GM23248 (cell line): ENCODE results near the gene MTHFD2L. TPM values are rescaled to one million over a fixed set of nuclear protein-coding genes. Genes with fewer than 3 reads are reported as not detected.
A peak's percentile ranks its signal among the peaks of the same experiment; 100 is the strongest.

Experiments
- DNase-seq: peaks from one replicate; pipeline ENCODE4 v3.0.0-alpha.2; 2015
- H2AFZ ChIP-seq: fragments of 200-600 bp; sonication (generic); 2 replicates; pipeline ENCODE4 v1.6.1; 2016; ENCODE audit warnings: antibody characterized with exemption
- H3F3A ChIP-seq: fragments of 200-600 bp; sonication (generic); 2 replicates; pipeline ENCODE4 v1.6.1; 2016; ENCODE audit warnings: mild to moderate bottlenecking, antibody characterized with exemption, mixed run types; ENCODE audit not compliant: insufficient read depth
- H3K27ac ChIP-seq: fragments of 200-600 bp; sonication (generic); 2 replicates; pipeline ENCODE4 v1.5.1; 2016; ENCODE audit warnings: mild to moderate bottlenecking
- H3K27me3 ChIP-seq: fragments of 200-600 bp; sonication (generic); replicated peaks from 2 replicates; pipeline ENCODE4 v1.6.1; 2016; ENCODE audit warnings: mild to moderate bottlenecking; ENCODE audit not compliant: insufficient read depth
- H3K36me3 ChIP-seq: fragments of 200-600 bp; sonication (generic); 2 replicates; pipeline ENCODE4 v1.6.1; 2016; ENCODE audit warnings: low read depth, mild to moderate bottlenecking
- H3K4me1 ChIP-seq: fragments of 200-600 bp; sonication (generic); 2 replicates; pipeline ENCODE4 v1.6.1; 2016; ENCODE audit warnings: mild to moderate bottlenecking; ENCODE audit not compliant: insufficient read depth
- H3K4me2 ChIP-seq: fragments of 200-600 bp; sonication (generic); one replicate; pipeline ENCODE4 v1.6.1; 2016; ENCODE audit warnings: mild to moderate bottlenecking; ENCODE audit not compliant: unreplicated experiment
- H3K4me3 ChIP-seq: fragments of 200-600 bp; sonication (generic); 2 replicates; pipeline ENCODE4 v1.5.1; 2016; ENCODE audit warnings: mild to moderate bottlenecking
- H3K79me2 ChIP-seq: fragments of 200-600 bp; sonication (generic); 2 replicates; pipeline ENCODE4 v1.6.1; 2016; ENCODE audit warnings: mild to moderate bottlenecking; ENCODE audit not compliant: insufficient read depth
- H3K9ac ChIP-seq: fragments of 200-600 bp; sonication (generic); 2 replicates; pipeline ENCODE4 v1.6.1; 2016; ENCODE audit warnings: mild to moderate bottlenecking
- H3K9me2 ChIP-seq: fragments of 200-600 bp; sonication (generic); 2 replicates; pipeline ENCODE4 v1.6.1; 2016; ENCODE audit warnings: mixed run types, mild to moderate bottlenecking, moderate library complexity; ENCODE audit not compliant: insufficient read depth
- H3K9me3 ChIP-seq: fragments of 200-600 bp; sonication (generic); one replicate; pipeline ENCODE4 v1.6.1; 2017; ENCODE audit warnings: low read depth
- H4K20me1 ChIP-seq: fragments of 200-600 bp; sonication (generic); 2 replicates; pipeline ENCODE4 v1.6.0; 2016; ENCODE audit not compliant: insufficient read depth
- EZH2 ChIP-seq: fragments of 200-600 bp; sonication (generic); IDR thresholded peaks from 2 replicates; pipeline ENCODE4 v1.6.1; 2018; ENCODE audit warnings: antibody characterized with exemption, mild to moderate bottlenecking; ENCODE audit not compliant: insufficient read depth, poor library complexity, severe bottlenecking
- EZH2phosphoT487 ChIP-seq: fragments of 200-600 bp; sonication (generic); IDR thresholded peaks from 2 replicates; pipeline ENCODE4 v1.6.1; 2018; ENCODE audit warnings: antibody characterized with exemption, moderate library complexity, mild to moderate bottlenecking, low read depth; ENCODE audit not compliant: insufficient read depth
- WGBS, 2 experiments: methylation state at CpG; one replicate each; pipeline ENCODE4 v1.1.6; 2015 to 2017; ENCODE audit warnings: low lambda C conversion rate in 2 of 2, low coverage in 1 of 2; ENCODE audit errors: missing lambda C conversion rate in 2 of 2; 5-methylcytosine and 5-hydroxymethylcytosine counted together
- in situ Hi-C: fragments of 300-500 bp; cut with MboI; formaldehyde crosslinking; loops from 2 replicates; pipeline ENCODE4 v1.15.0; 2020
- polyA plus RNA-seq: library from polyadenylated mRNA; unstranded; fragments of >200 nt; fragmentation: Nextera tagmentation; extraction: Ambion mirVana; gene quantifications from 2 replicates; pipeline ENCODE4 v1.2.1, GENCODE V29; 2016
- total RNA-seq: library from RNA; depleted of rRNA; stranded (reverse); fragments of >200 nt; shearing (Covaris generic); gene quantifications from 2 replicates; pipeline ENCODE4 v1.2.3, GENCODE V29; 2014

Gene MTHFD2L
- total and polyA plus RNA-seq, 2 experiments from 2014 or later, result 6.3 to 7.9 TPM

DNA sequence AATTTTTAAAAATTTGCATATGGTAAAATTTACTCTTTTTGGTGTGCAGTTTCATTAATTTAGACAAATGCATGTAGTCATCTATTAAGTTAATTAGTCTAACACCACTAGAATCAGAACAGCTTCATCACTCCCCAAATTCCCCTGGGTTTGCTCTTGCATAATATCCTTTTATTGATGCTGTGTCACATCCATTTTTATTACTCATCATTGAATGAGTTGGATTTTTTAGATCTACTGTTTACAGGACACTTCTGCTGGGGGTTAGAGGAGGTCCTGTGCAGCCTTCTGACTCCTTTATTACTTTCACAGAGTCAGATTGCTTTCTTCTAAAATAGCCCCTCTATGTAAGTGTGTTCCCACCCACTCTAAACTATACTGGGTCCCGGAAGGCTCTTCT is 65.9 kb downstream of the MTHFD2L start:
- peak overlapping the region; percentile 24 for H3K27ac ChIP-seq
- peaks cover 24% of the 10 kb centered on the region for H3K4me1 ChIP-seq
- 27 to 42% methylated on average over 1 of the region's 1 CpG for whole genome bisulfite sequencing, 2 experiments
- H2AFZ ChIP-seq, result no peak overlapping the region
- peak; percentile 54; the same call in 1 of the 2 replicates for TF ChIP-seq EZH2phosphoT487
- TF ChIP-seq EZH2, result no peak
- no peaks in the 10 kb centered on the region for H3K79me2 ChIP-seq
- peak; percentile 88 for DNase-seq
- H3F3A ChIP-seq, result peaks cover 26% of the 10 kb centered on the region
- H4K20me1 ChIP-seq, result no peaks in the 10 kb centered on the region
- H3K36me3 ChIP-seq, result no peaks in the 10 kb centered on the region; the same call in 1 of the 2 replicates
- peak overlapping the region; percentile 49 for H3K4me2 ChIP-seq
- H3K9me2 ChIP-seq, result no peaks in the 10 kb centered on the region
- H3K4me3 ChIP-seq, result no peak overlapping the region
- H3K9me3 ChIP-seq, result no peaks in the 10 kb centered on the region
- in situ Hi-C loops, result no loop called here
- H3K9ac ChIP-seq, result peak overlapping the region; percentile 8; the same call in 1 of the 2 replicates
- H3K27me3 ChIP-seq, result no peaks in the 10 kb centered on the region

DNA sequence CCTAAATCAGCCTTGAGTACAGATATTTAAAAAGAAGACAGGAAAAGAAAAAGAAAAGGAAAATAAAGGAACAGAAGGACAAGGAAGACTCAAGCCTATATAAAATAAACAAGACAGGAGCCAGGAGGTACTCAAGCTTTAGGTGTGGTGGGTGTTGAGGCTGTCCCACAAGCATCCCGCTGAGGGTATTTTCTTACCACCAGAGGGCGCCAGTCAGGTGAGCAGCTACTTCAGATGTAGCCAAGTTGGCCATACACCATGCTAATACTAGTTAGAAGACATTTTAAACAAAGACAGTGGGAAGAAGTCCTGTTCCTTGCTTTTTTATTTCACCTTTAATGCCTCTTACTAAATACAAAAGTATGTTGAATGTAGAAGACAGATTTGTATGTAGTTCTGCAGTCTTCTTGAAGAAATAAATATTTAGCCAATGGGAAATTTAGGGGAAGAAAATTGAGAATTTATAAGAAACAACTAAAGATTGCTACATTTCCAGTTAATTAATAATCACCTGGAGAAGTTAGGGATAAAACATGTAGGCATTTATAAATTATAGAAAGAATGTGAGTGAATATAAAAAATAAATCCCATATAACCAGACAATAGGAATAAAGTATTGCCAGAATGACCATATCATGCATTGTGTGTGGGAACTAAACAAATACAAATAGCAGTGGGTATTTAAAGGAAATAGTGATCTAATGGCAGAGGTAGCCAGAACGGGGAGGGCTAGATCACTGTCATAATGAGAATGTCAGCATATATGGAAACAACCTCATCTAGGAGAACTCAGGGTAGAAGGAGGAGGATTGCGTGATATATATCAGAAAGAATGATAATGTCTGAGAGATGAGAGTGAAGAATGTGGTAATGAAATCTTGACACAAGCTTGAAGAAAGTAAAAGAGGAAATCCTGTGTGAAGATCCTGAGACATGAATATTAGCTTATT is 71.0 kb downstream of the MTHFD2L start:
- H3K27me3 ChIP-seq, result no peaks in the 10 kb centered on the region
- peak; percentile 80 for DNase-seq
- WGBS, 2 experiments, result 13 to 18% methylated on average over 4 of the region's 4 CpGs
- no peaks in the 10 kb centered on the region for H3K9me3 ChIP-seq
- no peaks in the 10 kb centered on the region for H3K79me2 ChIP-seq
- H3K9ac ChIP-seq, result no peak overlapping the region
- no peak overlapping the region for H2AFZ ChIP-seq
- no peaks in the 10 kb centered on the region for H3K9me2 ChIP-seq
- H3K4me1 ChIP-seq, result peaks cover 43% of the 10 kb centered on the region
- no peaks in the 10 kb centered on the region for H3K36me3 ChIP-seq
- no peak overlapping the region for H3K4me3 ChIP-seq
- peaks cover 47% of the 10 kb centered on the region for H3F3A ChIP-seq
- in situ Hi-C loops, result no loop called here
- no peaks in the 10 kb centered on the region for H4K20me1 ChIP-seq
- no peak for TF ChIP-seq EZH2phosphoT487
- no peak for TF ChIP-seq EZH2
- peak overlapping the region; percentile 34 for H3K4me2 ChIP-seq
- H3K27ac ChIP-seq, result peak overlapping the region; percentile 88

DNA sequence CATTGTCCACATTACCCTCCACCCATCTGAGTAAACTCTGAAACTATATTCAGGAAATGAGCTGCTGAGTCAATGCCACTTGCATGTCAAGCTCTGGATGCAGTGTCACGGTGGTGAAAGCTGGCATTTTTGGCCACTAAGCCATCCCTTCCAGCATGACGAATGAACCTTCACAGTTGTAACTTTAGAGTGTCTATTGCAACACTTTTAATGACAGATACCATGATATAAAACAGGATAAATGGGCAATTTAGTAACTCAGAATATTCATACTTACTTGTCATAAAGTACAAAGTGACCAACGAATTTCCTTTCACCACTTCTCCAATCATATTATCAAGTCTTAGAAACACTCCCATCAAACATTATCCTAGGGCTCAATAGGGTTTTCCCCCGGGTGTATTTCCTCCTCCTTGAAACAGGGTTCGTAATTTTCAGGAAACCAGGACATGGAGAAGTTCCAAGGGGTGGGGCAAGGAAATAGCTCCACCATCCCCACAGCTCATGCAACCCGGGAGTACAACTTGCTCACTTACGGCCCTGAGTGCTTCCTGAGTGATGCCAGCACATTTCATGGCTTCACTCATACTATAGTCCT is 73.1 kb downstream of the MTHFD2L start:
- peak; percentile 96 for DNase-seq
- Histone ChIP-seq H4K20me1 (no peaks in the 10 kb centered on the region), H3K4me3 (peak overlapping the region; percentile 33), H3K9me2 (no peaks in the 10 kb centered on the region), H2AFZ (peak overlapping the region; percentile 69), H3K9ac (peak overlapping the region; percentile 42), H3K27ac (peak overlapping the region; percentile 88), H3F3A (peaks cover 37% of the 10 kb centered on the region), H3K36me3 (no peaks in the 10 kb centered on the region), H3K4me2 (peak overlapping the region; percentile 59), H3K27me3 (no peaks in the 10 kb centered on the region), H3K9me3 (no peaks in the 10 kb centered on the region), H3K4me1 (peaks cover 33% of the 10 kb centered on the region), H3K79me2 (no peaks in the 10 kb centered on the region)
- in situ Hi-C loops, result no loop called here
- TF ChIP-seq EZH2 (no peak), EZH2phosphoT487 (peak; percentile 92)
- WGBS, 2 experiments, result 1 to 2% methylated on average over 7 of the region's 7 CpGs

DNA sequence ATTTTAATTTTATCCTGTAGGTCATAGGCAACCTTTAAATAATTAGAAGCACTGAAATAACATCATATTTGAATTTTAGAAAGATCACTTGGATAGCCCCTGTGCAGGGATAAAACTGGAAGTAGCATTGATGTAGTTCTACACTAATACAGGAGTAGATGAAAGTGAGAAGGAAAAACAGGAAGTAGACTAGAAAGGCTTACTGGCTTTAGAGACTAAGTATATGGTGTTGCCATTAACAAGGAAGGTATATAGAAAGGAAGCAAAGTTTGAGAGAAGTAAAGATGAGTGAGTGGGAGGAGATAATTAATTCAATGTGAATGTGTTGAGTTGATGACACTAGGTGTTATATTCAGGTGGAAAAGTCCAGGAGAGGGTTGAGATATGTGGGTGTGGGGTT is 77.2 kb downstream of the MTHFD2L start:
- Histone ChIP-seq H3K9me3 (no peaks in the 10 kb centered on the region), H3K9me2 (no peaks in the 10 kb centered on the region)

More for the DNA sequence above, 77.2 kb downstream of the MTHFD2L start:
- no peak for DNase-seq
- no peak overlapping the region for H3K4me2 ChIP-seq
- no peak overlapping the region for H3K4me3 ChIP-seq
- H3K36me3 ChIP-seq, result no peaks in the 10 kb centered on the region
- H3K4me1 ChIP-seq, result peaks cover 16% of the 10 kb centered on the region
- peaks cover 22% of the 10 kb centered on the region for H3F3A ChIP-seq
- no peaks in the 10 kb centered on the region for H3K27me3 ChIP-seq
- H2AFZ ChIP-seq, result no peak overlapping the region
- TF ChIP-seq EZH2phosphoT487 (no peak), EZH2 (no peak)
- H3K9ac ChIP-seq, result no peak overlapping the region
- no peaks in the 10 kb centered on the region for H4K20me1 ChIP-seq
- in situ Hi-C loops, result no loop called here
- H3K79me2 ChIP-seq, result no peaks in the 10 kb centered on the region
- no peak overlapping the region for H3K27ac ChIP-seq
